ENCODE data around the gene NIPA2.

- TF ChIP-seq, protein P1, sequence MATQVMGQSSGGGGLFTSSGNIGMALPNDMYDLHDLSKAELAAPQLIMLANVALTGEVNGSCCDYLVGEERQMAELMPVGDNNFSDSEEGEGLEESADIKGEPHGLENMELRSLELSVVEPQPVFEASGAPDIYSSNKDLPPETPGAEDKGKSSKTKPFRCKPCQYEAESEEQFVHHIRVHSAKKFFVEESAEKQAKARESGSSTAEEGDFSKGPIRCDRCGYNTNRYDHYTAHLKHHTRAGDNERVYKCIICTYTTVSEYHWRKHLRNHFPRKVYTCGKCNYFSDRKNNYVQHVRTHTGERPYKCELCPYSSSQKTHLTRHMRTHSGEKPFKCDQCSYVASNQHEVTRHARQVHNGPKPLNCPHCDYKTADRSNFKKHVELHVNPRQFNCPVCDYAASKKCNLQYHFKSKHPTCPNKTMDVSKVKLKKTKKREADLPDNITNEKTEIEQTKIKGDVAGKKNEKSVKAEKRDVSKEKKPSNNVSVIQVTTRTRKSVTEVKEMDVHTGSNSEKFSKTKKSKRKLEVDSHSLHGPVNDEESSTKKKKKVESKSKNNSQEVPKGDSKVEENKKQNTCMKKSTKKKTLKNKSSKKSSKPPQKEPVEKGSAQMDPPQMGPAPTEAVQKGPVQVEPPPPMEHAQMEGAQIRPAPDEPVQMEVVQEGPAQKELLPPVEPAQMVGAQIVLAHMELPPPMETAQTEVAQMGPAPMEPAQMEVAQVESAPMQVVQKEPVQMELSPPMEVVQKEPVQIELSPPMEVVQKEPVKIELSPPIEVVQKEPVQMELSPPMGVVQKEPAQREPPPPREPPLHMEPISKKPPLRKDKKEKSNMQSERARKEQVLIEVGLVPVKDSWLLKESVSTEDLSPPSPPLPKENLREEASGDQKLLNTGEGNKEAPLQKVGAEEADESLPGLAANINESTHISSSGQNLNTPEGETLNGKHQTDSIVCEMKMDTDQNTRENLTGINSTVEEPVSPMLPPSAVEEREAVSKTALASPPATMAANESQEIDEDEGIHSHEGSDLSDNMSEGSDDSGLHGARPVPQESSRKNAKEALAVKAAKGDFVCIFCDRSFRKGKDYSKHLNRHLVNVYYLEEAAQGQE (IDR thresholded peaks at IDR 0.05), result no peak
- TF ChIP-seq CHD2 (IDR thresholded peaks at IDR 0.05; ENCODE audit: low read length, partially characterized antibody) (no peak), RCOR1 (IDR thresholded peaks at IDR 0.05; ENCODE audit: low read depth, low read length) (no peak), CTCF (IDR thresholded peaks at IDR 0.05) (no peak), TP53 (CRISPR knock-in tag; IDR thresholded peaks at IDR 0.05) (no peak), RAD21 (conservative IDR thresholded peaks at IDR 0.05 in 1 of 2, IDR thresholded peaks at IDR 0.05 in 1 of 2) (no peak), KDM5A (IDR thresholded peaks at IDR 0.05) (no peak), ZC3H11A (IDR thresholded peaks at IDR 0.05) (no peak), JUNB (IDR thresholded peaks at IDR 0.05) (no peak), CEBPB (IDR thresholded peaks at IDR 0.05) (no peak)
- TF ChIP-seq, protein P2, sequence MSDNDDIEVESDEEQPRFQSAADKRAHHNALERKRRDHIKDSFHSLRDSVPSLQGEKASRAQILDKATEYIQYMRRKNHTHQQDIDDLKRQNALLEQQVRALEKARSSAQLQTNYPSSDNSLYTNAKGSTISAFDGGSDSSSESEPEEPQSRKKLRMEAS (IDR thresholded peaks at IDR 0.05), result no peak
These were observed 34.7 kb downstream of the NIPA2 start for GRCh38 chr15:22872936-22873701.

Measured in A549 (cell line).